Keratinocyte (primary cell): Measurements from ENCODE around the gene ZNF423. TPM values are rescaled to one million over a fixed set of nuclear protein-coding genes. Genes with fewer than 3 reads are reported as not detected.

ENCODE experiments used
- DNase-seq: peaks from one replicate; pipeline ENCODE4 v3.0.0-alpha.2; 2011; ENCODE audit warnings: low read depth, missing footprints, low spot score
- FAIRE-seq: peaks from 2 replicates; lab custom pipeline; 2011; peaks lifted over from hg19 to GRCh38; lab: Jason Lieb, UNC
- H2AFZ ChIP-seq: 2 replicates; pipeline ENCODE4 v1.6.0; 2012; ENCODE audit warnings: low read length, control low read depth, inconsistent platforms; ENCODE audit not compliant: control insufficient read depth
- H3K27ac ChIP-seq: 2 replicates; pipeline ENCODE4 v1.5.1; 2011; ENCODE audit warnings: low read length; ENCODE audit not compliant: control insufficient read depth, insufficient read depth
- H3K27me3 ChIP-seq: 3 replicates; pipeline ENCODE4 v1.6.0; 2011; ENCODE audit warnings: low read length; ENCODE audit not compliant: control insufficient read depth, insufficient read depth; ENCODE audit errors: extremely low read depth
- H3K36me3 ChIP-seq, 2 experiments: 2 replicates in 1 of 2; 3 replicates in 1 of 2; pipeline ENCODE4 v1.5.1; 2011; ENCODE audit warnings: low read length in 2 of 2, mild to moderate bottlenecking in 1 of 2; ENCODE audit not compliant: control insufficient read depth in 2 of 2, insufficient read depth in 2 of 2; ENCODE audit errors: extremely low read depth in 1 of 2
- H3K4me1 ChIP-seq: 3 replicates; pipeline ENCODE4 v1.5.1; 2011; ENCODE audit warnings: low read length; ENCODE audit not compliant: control insufficient read depth, insufficient read depth; ENCODE audit errors: extremely low read depth
- H3K4me2 ChIP-seq: 3 replicates; pipeline ENCODE4 v1.6.0; 2011; ENCODE audit warnings: low read depth, low read length; ENCODE audit not compliant: control insufficient read depth, insufficient read depth; ENCODE audit errors: extremely low read depth
- H3K4me3 ChIP-seq, 3 experiments: fragments of 200-600 bp in 1 of 3; sonication (generic) in 1 of 3; 2 replicates in 2 of 3; 3 replicates in 1 of 3; pipeline ENCODE4 v1.5.1; 2011 to 2016; ENCODE audit warnings: low read length in 3 of 3, mild to moderate bottlenecking in 3 of 3, control low read depth in 2 of 3, inconsistent platforms in 1 of 3, low read depth in 1 of 3, mixed read lengths in 1 of 3, mixed run types in 1 of 3, moderate library complexity in 1 of 3; ENCODE audit not compliant: control insufficient read depth in 2 of 3, insufficient read depth in 2 of 3; ENCODE audit errors: extremely low read depth in 1 of 3
- H3K79me2 ChIP-seq: 2 replicates; pipeline ENCODE4 v1.6.0; 2012; ENCODE audit warnings: low read length; ENCODE audit not compliant: control insufficient read depth, insufficient read depth
- H3K9ac ChIP-seq: 3 replicates; pipeline ENCODE4 v1.6.0; 2011; ENCODE audit warnings: low read length; ENCODE audit not compliant: control insufficient read depth, insufficient read depth; ENCODE audit errors: extremely low read depth
- H3K9me1 ChIP-seq: 3 replicates; pipeline ENCODE4 v1.6.0; 2011; ENCODE audit warnings: low read length; ENCODE audit not compliant: control insufficient read depth, insufficient read depth; ENCODE audit errors: extremely low read depth
- H3K9me3 ChIP-seq: 2 replicates; pipeline ENCODE4 v1.5.1; 2012; ENCODE audit warnings: low read depth, low read length; ENCODE audit not compliant: control insufficient read depth
- H4K20me1 ChIP-seq: 3 replicates; pipeline ENCODE4 v1.6.0; 2011; ENCODE audit warnings: low read length; ENCODE audit not compliant: control insufficient read depth, insufficient read depth; ENCODE audit errors: extremely low read depth
- CTCF ChIP-seq, 3 experiments: IDR thresholded peaks in 1 of 3; conservative IDR thresholded peaks in 1 of 3; optimal IDR thresholded peaks in 1 of 3; 2 replicates in 2 of 3; 3 replicates in 1 of 3; pipeline versions ENCODE3 to v1.5.1; 2011; ENCODE audit warnings: low read length in 3 of 3, mild to moderate bottlenecking in 3 of 3, moderate library complexity in 2 of 3, control low read depth in 1 of 3, inconsistent platforms in 1 of 3; ENCODE audit not compliant: insufficient read depth in 2 of 3; ENCODE audit errors: extremely low read depth in 1 of 3
- EZH2 ChIP-seq: IDR thresholded peaks from one replicate; pipeline ENCODE4 v1.6.1; 2012; ENCODE audit warnings: inconsistent platforms, mild to moderate bottlenecking, low read length, moderate library complexity
- dilution Hi-C: fragments of 300-500 bp; cut with MboI; formaldehyde crosslinking; loops from one replicate; pipeline ENCODE4 v1.7.0; 2020; ENCODE audit warnings: low sequenced_read_pairs; ENCODE audit not compliant: extremely low pct_ligation_motif_present
- polyA plus RNA-seq, 5 experiments: library from polyadenylated mRNA; depleted of rRNA in 3 of 5; stranded (reverse) in 3 of 5; stranded (forward) in 1 of 5; unstranded in 1 of 5; fragments of >200 nt; gene quantifications; 1 replicate in 1 of 5; 2 replicates in 3 of 5; 3 replicates in 1 of 5; pipeline versions ENCODE4 v1.2.1 to v1.2.3, GENCODE V29; 2011 to 2012; ENCODE audit warnings: missing spikeins in 2 of 5, low read depth in 1 of 5, low replicate concordance in 1 of 5

Gene ZNF423
- polyA plus RNA-seq, 1 donor (not counting 4 experiments of a cell fraction or from before 2014, with no cell fraction given): 0.05 TPM

- no peak overlapping the region for H3K27ac ChIP-seq
- no peaks in the 10 kb centered on the region for H3K9me1 ChIP-seq
- no peak overlapping the region for H3K4me2 ChIP-seq
- H3K4me1 ChIP-seq: no peaks in the 10 kb centered on the region
- TF ChIP-seq CTCF (optimal IDR thresholded peaks at IDR 0.05 in 1 of 3, IDR thresholded peaks at IDR 0.05 in 1 of 3, conservative IDR thresholded peaks at IDR 0.05 in 1 of 3; ENCODE audit: extremely low read depth in 1 of 3, insufficient read depth in 2 of 3, low read length in 3 of 3) (no peak), EZH2 (no peak)
- H3K9me3 ChIP-seq: no peaks in the 10 kb centered on the region
- no peak overlapping the region for H3K4me3 ChIP-seq
- FAIRE-seq (no peak), DNase-seq (no peak)
- dilution Hi-C loops: no loop called here
- H4K20me1 ChIP-seq: no peaks in the 10 kb centered on the region
- H3K9ac ChIP-seq: no peak overlapping the region
- H3K79me2 ChIP-seq: no peaks in the 10 kb centered on the region
- H3K36me3 ChIP-seq: no peaks in the 10 kb centered on the region
- no peaks in the 10 kb centered on the region for H3K27me3 ChIP-seq
- H2AFZ ChIP-seq: no peak overlapping the region
Measured at GRCh38 chr16:49810831-49811230, 45.1 kb downstream of the ZNF423 start.

- DNase-seq (no peak), FAIRE-seq (no peak)
- H2AFZ ChIP-seq: no peak overlapping the region
- H3K79me2 ChIP-seq: no peaks in the 10 kb centered on the region
- no peaks in the 10 kb centered on the region for H3K9me1 ChIP-seq
- no peaks in the 10 kb centered on the region for H3K36me3 ChIP-seq
- no peak overlapping the region for H3K9ac ChIP-seq
- H3K27me3 ChIP-seq: no peaks in the 10 kb centered on the region
- dilution Hi-C loops: no loop called here
- H3K4me2 ChIP-seq: no peak overlapping the region
- H3K4me3 ChIP-seq: no peak overlapping the region
- no peaks in the 10 kb centered on the region for H3K4me1 ChIP-seq
- H3K27ac ChIP-seq: no peak overlapping the region
- no peaks in the 10 kb centered on the region for H4K20me1 ChIP-seq
- TF ChIP-seq EZH2: no peak
- TF ChIP-seq CTCF (optimal IDR thresholded peaks at IDR 0.05 in 1 of 3, IDR thresholded peaks at IDR 0.05 in 1 of 3, conservative IDR thresholded peaks at IDR 0.05 in 1 of 3; ENCODE audit: extremely low read depth in 1 of 3, insufficient read depth in 2 of 3, low read length in 3 of 3): no peak
- no peaks in the 10 kb centered on the region for H3K9me3 ChIP-seq
Measured at GRCh38 chr16:49809561-49809960, 46.4 kb downstream of the ZNF423 start.
